ENCODE measurements around the gene C1QL1. TPM values are rescaled to one million over a fixed set of nuclear protein-coding genes. Genes with fewer than 3 reads are reported as not detected.

Gene C1QL1
- total RNA-seq, 4 donors from 2014 or later, result not detected

DNA sequence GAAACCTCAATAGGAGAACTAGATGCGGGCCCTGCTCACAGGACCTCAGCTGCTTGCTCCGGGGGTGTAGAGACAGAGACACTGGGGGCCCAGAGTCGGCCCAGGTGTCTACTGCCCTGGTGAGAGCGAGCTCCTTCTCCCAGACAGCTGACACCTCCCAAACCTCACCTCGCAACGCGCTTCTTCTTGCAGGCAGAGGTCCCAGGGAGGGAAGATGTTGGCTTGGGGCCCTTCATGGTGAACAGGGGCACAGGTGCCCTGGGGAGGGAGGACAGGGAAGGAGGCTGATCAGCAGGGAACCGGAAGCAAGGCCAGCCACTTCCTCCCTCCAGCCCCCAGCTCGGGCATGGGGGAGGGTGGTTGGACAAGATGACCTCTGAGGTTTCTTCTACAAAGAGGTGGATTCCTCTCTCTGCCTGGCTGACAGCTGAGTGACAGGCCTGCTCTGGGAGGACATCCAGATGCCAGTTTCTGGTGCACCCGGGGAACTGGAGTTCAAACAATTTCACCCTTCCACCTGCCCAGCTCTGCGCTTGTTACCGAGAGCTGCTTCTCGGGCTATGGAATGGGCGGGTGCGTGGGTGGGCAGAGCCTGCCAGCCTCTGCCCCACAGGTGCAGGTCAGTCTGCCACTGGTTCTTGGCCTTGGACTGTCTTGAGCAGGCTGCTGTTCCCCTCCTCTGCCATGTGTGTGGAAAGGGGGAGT lies 41.1 kb downstream of the C1QL1 start:
- TF ChIP-seq, protein P1, sequence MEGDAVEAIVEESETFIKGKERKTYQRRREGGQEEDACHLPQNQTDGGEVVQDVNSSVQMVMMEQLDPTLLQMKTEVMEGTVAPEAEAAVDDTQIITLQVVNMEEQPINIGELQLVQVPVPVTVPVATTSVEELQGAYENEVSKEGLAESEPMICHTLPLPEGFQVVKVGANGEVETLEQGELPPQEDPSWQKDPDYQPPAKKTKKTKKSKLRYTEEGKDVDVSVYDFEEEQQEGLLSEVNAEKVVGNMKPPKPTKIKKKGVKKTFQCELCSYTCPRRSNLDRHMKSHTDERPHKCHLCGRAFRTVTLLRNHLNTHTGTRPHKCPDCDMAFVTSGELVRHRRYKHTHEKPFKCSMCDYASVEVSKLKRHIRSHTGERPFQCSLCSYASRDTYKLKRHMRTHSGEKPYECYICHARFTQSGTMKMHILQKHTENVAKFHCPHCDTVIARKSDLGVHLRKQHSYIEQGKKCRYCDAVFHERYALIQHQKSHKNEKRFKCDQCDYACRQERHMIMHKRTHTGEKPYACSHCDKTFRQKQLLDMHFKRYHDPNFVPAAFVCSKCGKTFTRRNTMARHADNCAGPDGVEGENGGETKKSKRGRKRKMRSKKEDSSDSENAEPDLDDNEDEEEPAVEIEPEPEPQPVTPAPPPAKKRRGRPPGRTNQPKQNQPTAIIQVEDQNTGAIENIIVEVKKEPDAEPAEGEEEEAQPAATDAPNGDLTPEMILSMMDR (IDR thresholded peaks at IDR 0.05; ENCODE audit: low read depth), result no peak

- TF ChIP-seq, protein P1 (IDR thresholded peaks at IDR 0.05; ENCODE audit: low read depth), result no peak
These were observed 42.1 kb downstream of the C1QL1 start for GRCh38 chr17:44925731-44926697.

DNA sequence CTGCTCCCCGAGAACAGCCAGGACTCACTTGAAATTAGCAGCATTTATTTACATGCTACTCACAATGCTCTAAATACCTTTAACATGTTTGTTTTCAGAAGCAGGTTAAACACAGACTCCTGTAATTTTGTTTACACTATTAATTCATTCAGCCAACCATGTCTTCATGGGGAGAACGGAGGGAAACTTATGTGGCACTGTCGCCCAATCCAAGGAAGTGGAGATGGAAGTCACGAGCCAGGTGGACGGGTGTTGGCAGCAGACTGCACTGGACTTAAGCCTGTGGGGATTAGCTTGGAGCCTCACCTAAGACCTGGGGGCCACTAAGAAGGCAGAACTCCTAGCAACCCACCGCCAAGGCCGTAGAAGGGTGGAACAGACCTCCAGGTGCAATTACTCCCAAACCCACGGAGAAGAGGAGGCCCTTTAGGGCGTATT lies 44.0 kb downstream of the C1QL1 start:
- TF ChIP-seq, protein P1 (IDR thresholded peaks at IDR 0.05; ENCODE audit: low read depth), result no peak

DNA sequence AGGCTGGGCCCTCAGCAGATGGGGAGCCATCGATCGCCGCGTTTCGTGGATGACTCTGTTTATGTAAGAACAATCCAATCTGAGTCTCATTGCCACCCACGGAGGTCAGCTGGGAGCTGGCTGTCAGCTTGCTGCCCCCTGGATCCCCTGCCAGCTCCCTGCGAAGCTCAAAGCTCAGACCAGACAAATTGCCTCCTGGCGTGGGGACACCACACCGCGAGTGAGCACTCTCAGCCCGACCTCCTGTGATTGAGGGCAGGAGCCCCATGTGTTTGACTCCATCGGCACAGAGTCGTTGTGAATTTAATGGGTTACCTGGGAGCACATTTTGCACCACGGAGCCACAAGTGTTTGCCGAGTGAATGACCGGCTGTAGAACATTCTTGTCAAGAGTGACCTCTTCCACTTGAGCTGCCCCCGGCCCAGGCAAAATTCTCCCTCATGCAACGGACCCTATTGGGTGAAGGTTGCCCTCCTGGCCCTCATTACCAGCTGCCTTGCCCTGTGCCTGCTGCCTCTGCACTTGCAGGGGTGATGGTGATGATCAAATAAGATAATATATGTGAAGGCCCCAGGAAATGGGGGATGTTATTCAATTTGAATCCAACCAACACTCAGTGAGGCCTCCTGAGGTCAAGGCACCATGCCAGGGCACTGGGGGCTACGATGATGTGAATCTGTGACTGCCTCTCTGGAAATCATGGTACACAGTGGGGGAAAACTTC lies 45.2 kb downstream of the C1QL1 start:
- TF ChIP-seq, protein P1 (IDR thresholded peaks at IDR 0.05; ENCODE audit: low read depth), result no peak

- TF ChIP-seq, protein P1 (IDR thresholded peaks at IDR 0.05; ENCODE audit: low read depth), result no peak
These were observed 46.0 kb downstream of the C1QL1 start for GRCh38 chr17:44922136-44922535.

DNA sequence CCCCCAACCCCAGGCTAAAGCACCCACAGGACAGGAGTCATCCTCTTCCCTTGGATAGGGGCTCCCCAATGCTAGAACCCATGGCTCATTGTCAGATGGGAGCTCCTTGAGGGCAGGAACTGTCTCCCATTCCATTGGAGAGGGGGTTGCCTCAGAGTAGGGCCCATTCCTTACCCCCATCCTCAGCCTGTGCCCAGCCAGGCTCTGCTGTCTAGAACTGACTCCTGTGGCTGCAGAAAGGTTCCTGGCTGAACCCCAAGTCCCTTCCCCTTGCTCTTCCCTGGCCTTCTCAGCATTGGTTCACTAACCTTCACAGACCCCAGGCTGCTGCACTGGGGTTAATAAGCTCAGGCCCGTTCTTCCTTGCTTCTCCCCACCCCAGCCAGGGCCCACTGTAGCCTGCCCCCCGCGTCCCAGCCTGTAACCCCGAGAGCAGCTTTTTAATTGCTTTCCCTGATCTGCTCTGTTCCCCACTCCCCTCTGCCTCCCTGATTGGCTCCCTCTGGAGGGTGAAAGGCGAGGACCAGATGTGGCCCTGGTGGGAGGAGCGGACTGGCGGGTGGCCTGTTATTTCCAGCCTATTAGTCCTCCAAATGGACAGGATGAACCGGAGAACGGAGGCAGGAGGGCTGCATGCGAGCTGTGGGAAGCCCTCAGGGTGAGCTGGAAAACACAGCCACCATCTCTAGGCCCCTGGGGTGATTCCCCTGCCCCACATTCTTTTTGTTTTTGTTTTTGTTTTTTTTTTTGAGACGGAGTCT lies 46.8 kb downstream of the C1QL1 start:
- TF ChIP-seq, protein P1 (IDR thresholded peaks at IDR 0.05; ENCODE audit: low read depth), result no peak

All from subcutaneous adipose tissue (tissue), 4 donors.